ENCODE results near the gene FAH. TPM values are rescaled to one million over a fixed set of nuclear protein-coding genes. Genes with fewer than 3 reads are reported as not detected.

Gene FAH
- polyA plus RNA-seq, 4 donors = 26.3 to 81.5 (median 48.7) TPM

DNA sequence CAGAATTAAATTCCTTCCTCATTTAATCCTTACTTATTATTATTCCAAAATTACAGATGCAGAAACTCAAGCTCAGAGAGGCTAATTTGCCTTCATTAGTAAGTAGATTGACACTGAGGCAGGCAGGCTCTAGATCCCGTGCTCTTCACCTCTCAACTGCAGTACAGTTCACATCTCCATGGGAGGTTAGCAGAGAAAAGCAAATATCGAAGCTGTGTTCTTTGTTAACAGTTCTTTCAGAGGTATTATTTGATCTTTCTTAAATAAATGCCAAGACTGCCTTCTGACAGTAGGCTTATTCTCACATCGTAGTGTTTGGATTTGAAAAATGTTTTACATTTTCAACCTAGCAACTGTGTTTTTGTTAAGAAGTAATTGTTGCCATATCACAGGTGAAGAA lies 15.9 kb upstream of the FAH start:
- H3K36me3 ChIP-seq (ENCODE audit: control insufficient read depth in 3 of 3, insufficient read depth in 2 of 3, low read depth in 1 of 3, low read length in 3 of 3) = peaks cover 2 to 12% (median 11%) of the 10 kb centered on the region in 3 donors
- no peak for FAIRE-seq

GRCh38 chr15:80138961-80139360 lies 13.8 kb upstream of the FAH start:
- Histone ChIP-seq H3K4me3 (ENCODE audit: low read depth in 1 of 3, low read length in 3 of 3) (no peak overlapping the region), H3K4me1 (ENCODE audit: control insufficient read depth in 3 of 3, insufficient read depth in 2 of 3, low read depth in 1 of 3, low read length in 2 of 3) (no peaks in the 10 kb centered on the region), H3K9me3 (ENCODE audit: control insufficient read depth in 2 of 2, insufficient read depth in 1 of 2, low read depth in 1 of 2, low read length in 1 of 2) (no peaks in the 10 kb centered on the region), H3K36me3 (ENCODE audit: control insufficient read depth in 3 of 3, insufficient read depth in 2 of 3, low read depth in 1 of 3, low read length in 3 of 3) (peaks cover 2 to 8% (median 8%) of the 10 kb centered on the region in 3 donors), H3K27ac (ENCODE audit: low read depth in 1 of 3, low read length in 2 of 3) (no peak overlapping the region), H3K27me3 (ENCODE audit: control insufficient read depth in 3 of 3, insufficient read depth in 3 of 3, low read length in 3 of 3) (no peaks in the 10 kb centered on the region)
- 76 to 88% (median 87%) methylated on average over 3 of the region's 3 CpGs for WGBS, 3 donors
- FAIRE-seq (no peak), DNase-seq (no peak)

More for the DNA sequence above, 15.9 kb upstream of the FAH start:
- Histone ChIP-seq H3K4me1 (ENCODE audit: control insufficient read depth in 3 of 3, insufficient read depth in 2 of 3, low read depth in 1 of 3, low read length in 2 of 3) (no peaks in the 10 kb centered on the region), H3K9me3 (ENCODE audit: control insufficient read depth in 2 of 2, insufficient read depth in 1 of 2, low read depth in 1 of 2, low read length in 1 of 2) (no peaks in the 10 kb centered on the region), H3K27me3 (ENCODE audit: control insufficient read depth in 3 of 3, insufficient read depth in 3 of 3, low read length in 3 of 3) (no peaks in the 10 kb centered on the region), H3K27ac (ENCODE audit: low read depth in 1 of 3, low read length in 2 of 3) (no peak overlapping the region), H3K4me3 (ENCODE audit: low read depth in 1 of 3, low read length in 3 of 3) (no peak overlapping the region)
- DNase-seq = no peak
- 85 to 90% (median 88%) methylated on average over 3 of the region's 3 CpGs for WGBS, 3 donors

DNA sequence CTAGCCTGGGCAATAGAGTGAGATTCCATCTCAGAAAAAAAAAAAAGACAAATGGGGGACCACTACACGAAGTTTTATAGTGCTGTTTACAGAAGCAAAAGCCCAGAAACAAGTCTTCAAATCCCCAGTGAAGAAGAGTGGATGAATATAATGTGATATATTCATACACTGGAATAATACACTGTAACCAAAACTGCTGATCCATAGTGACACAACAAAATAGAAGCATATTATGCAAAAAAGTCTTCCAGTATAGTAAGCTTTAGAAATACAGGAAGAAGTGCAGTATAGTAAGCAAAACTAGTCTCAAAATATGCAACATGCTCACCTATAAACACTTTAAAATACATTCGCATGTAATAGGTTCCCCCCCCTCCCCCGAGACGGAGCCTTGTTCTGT lies 11.9 kb upstream of the FAH start:
- no peak for DNase-seq
- Histone ChIP-seq H3K27ac (ENCODE audit: low read depth in 1 of 3, low read length in 2 of 3) (no peak overlapping the region), H3K36me3 (ENCODE audit: control insufficient read depth in 3 of 3, insufficient read depth in 2 of 3, low read depth in 1 of 3, low read length in 3 of 3) (peaks cover under 1 to 2% (median 2%) of the 10 kb centered on the region in 3 donors), H3K27me3 (ENCODE audit: control insufficient read depth in 3 of 3, insufficient read depth in 3 of 3, low read length in 3 of 3) (no peaks in the 10 kb centered on the region), H3K4me1 (ENCODE audit: control insufficient read depth in 3 of 3, insufficient read depth in 2 of 3, low read depth in 1 of 3, low read length in 2 of 3) (no peaks in the 10 kb centered on the region), H3K4me3 (ENCODE audit: low read depth in 1 of 3, low read length in 3 of 3) (no peak overlapping the region), H3K9me3 (ENCODE audit: control insufficient read depth in 2 of 2, insufficient read depth in 1 of 2, low read depth in 1 of 2, low read length in 1 of 2) (no peaks in the 10 kb centered on the region)
- no peak for FAIRE-seq
- whole genome bisulfite sequencing, 3 donors = 89 to 93% (median 91%) methylated on average over 3 to 4 of the region's 4 CpGs

GRCh38 chr15:80141916-80142598 lies 10.7 kb upstream of the FAH start:
- peaks cover 0 to 2% (median 0%) of the 10 kb centered on the region in 3 donors for H3K36me3 ChIP-seq (ENCODE audit: control insufficient read depth in 3 of 3, insufficient read depth in 2 of 3, low read depth in 1 of 3, low read length in 3 of 3)
- FAIRE-seq (peak; percentile 39), DNase-seq (peak; percentile 19 to 82)
- H3K4me3 ChIP-seq (ENCODE audit: low read depth in 1 of 3, low read length in 3 of 3) = no peak overlapping the region
- no peaks in the 10 kb centered on the region for H3K4me1 ChIP-seq (ENCODE audit: control insufficient read depth in 3 of 3, insufficient read depth in 2 of 3, low read depth in 1 of 3, low read length in 2 of 3)
- no peak overlapping the region for H3K27ac ChIP-seq (ENCODE audit: low read depth in 1 of 3, low read length in 2 of 3)
- H3K27me3 ChIP-seq (ENCODE audit: control insufficient read depth in 3 of 3, insufficient read depth in 3 of 3, low read length in 3 of 3) = no peaks in the 10 kb centered on the region
- no peaks in the 10 kb centered on the region for H3K9me3 ChIP-seq (ENCODE audit: control insufficient read depth in 2 of 2, insufficient read depth in 1 of 2, low read depth in 1 of 2, low read length in 1 of 2)
- WGBS, 3 donors = 54 to 85% (median 65%) methylated on average over 5 of the region's 5 CpGs

GRCh38 chr15:80142646-80143045 lies 10.2 kb upstream of the FAH start:
- 79 to 90% (median 87%) methylated on average over 5 of the region's 5 CpGs for WGBS, 3 donors
- no peak overlapping the region for H3K27ac ChIP-seq (ENCODE audit: low read depth in 1 of 3, low read length in 2 of 3)
- H3K4me3 ChIP-seq (ENCODE audit: low read depth in 1 of 3, low read length in 3 of 3) = no peak overlapping the region
- H3K27me3 ChIP-seq (ENCODE audit: control insufficient read depth in 3 of 3, insufficient read depth in 3 of 3, low read length in 3 of 3) = no peaks in the 10 kb centered on the region
- no peaks in the 10 kb centered on the region for H3K4me1 ChIP-seq (ENCODE audit: control insufficient read depth in 3 of 3, insufficient read depth in 2 of 3, low read depth in 1 of 3, low read length in 2 of 3)
- peaks cover 0 to 2% (median 0%) of the 10 kb centered on the region in 3 donors for H3K36me3 ChIP-seq (ENCODE audit: control insufficient read depth in 3 of 3, insufficient read depth in 2 of 3, low read depth in 1 of 3, low read length in 3 of 3)
- H3K9me3 ChIP-seq (ENCODE audit: control insufficient read depth in 2 of 2, insufficient read depth in 1 of 2, low read depth in 1 of 2, low read length in 1 of 2) = no peaks in the 10 kb centered on the region
- DNase-seq (no peak), FAIRE-seq (no peak)

DNA sequence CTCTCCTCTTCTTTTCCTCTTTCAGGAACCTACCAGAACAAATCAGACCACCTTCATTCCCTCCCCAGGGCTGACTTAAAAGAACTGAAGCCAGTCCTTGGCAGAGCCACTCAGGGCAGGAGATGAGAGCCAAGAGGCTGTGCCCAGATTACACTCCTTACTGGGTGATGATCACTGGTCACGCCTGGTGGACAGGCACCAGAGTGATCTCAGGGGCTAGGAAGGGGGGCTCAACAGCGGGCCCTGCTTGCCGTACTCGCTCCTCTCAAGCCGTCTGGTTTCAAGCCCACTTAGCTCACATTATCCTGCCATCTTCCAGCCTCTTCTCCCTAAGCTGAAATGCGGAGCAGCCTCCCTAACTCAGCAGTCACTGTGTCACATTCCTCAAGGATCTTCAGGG lies 1.7 kb upstream of the FAH start:
- whole genome bisulfite sequencing, 3 donors = 80 to 89% (median 83%) methylated on average over 6 of the region's 6 CpGs
- no peak for DNase-seq
- Histone ChIP-seq H3K9me3 (ENCODE audit: control insufficient read depth in 2 of 2, insufficient read depth in 1 of 2, low read depth in 1 of 2, low read length in 1 of 2) (no peaks in the 10 kb centered on the region), H3K4me3 (ENCODE audit: low read depth in 1 of 3, low read length in 3 of 3) (no peak overlapping the region), H3K27ac (ENCODE audit: low read depth in 1 of 3, low read length in 2 of 3) (no peak overlapping the region), H3K36me3 (ENCODE audit: control insufficient read depth in 3 of 3, insufficient read depth in 2 of 3, low read depth in 1 of 3, low read length in 3 of 3) (no peaks in the 10 kb centered on the region), H3K4me1 (ENCODE audit: control insufficient read depth in 3 of 3, insufficient read depth in 2 of 3, low read depth in 1 of 3, low read length in 2 of 3) (peaks cover 7 to 21% (median 7%) of the 10 kb centered on the region in 3 donors), H3K27me3 (ENCODE audit: control insufficient read depth in 3 of 3, insufficient read depth in 3 of 3, low read length in 3 of 3) (no peaks in the 10 kb centered on the region)
- FAIRE-seq = no peak

GRCh38 chr15:80151576-80151975 lies 1.2 kb upstream of the FAH start:
- 40 to 64% (median 43%) methylated on average over 3 of the region's 3 CpGs for WGBS, 3 donors
- no peak for FAIRE-seq
- no peaks in the 10 kb centered on the region for H3K27me3 ChIP-seq (ENCODE audit: control insufficient read depth in 3 of 3, insufficient read depth in 3 of 3, low read length in 3 of 3)
- no peak for DNase-seq
- H3K4me1 ChIP-seq (ENCODE audit: control insufficient read depth in 3 of 3, insufficient read depth in 2 of 3, low read depth in 1 of 3, low read length in 2 of 3) = peaks cover 7 to 24% (median 7%) of the 10 kb centered on the region in 3 donors
- H3K9me3 ChIP-seq (ENCODE audit: control insufficient read depth in 2 of 2, insufficient read depth in 1 of 2, low read depth in 1 of 2, low read length in 1 of 2) = no peaks in the 10 kb centered on the region
- H3K27ac ChIP-seq (ENCODE audit: low read depth in 1 of 3, low read length in 2 of 3) = no peak overlapping the region
- H3K36me3 ChIP-seq (ENCODE audit: control insufficient read depth in 3 of 3, insufficient read depth in 2 of 3, low read depth in 1 of 3, low read length in 3 of 3) = no peaks in the 10 kb centered on the region
- no peak overlapping the region for H3K4me3 ChIP-seq (ENCODE audit: low read depth in 1 of 3, low read length in 3 of 3)

GRCh38 chr15:80152180-80152895 lies 461 bp upstream of the FAH start:
- Histone ChIP-seq H3K4me3 (ENCODE audit: low read depth in 1 of 3, low read length in 3 of 3) (peak overlapping the region; percentile 45 to 83 (median 62)), H3K4me1 (ENCODE audit: control insufficient read depth in 3 of 3, insufficient read depth in 2 of 3, low read depth in 1 of 3, low read length in 2 of 3) (peaks cover 7 to 24% (median 7%) of the 10 kb centered on the region in 3 donors), H3K27me3 (ENCODE audit: control insufficient read depth in 3 of 3, insufficient read depth in 3 of 3, low read length in 3 of 3) (no peaks in the 10 kb centered on the region), H3K36me3 (ENCODE audit: control insufficient read depth in 3 of 3, insufficient read depth in 2 of 3, low read depth in 1 of 3, low read length in 3 of 3) (peaks cover 0 to 7% (median 0%) of the 10 kb centered on the region in 3 donors), H3K9me3 (ENCODE audit: control insufficient read depth in 2 of 2, insufficient read depth in 1 of 2, low read depth in 1 of 2, low read length in 1 of 2) (no peaks in the 10 kb centered on the region), H3K27ac (ENCODE audit: low read depth in 1 of 3, low read length in 2 of 3) (peak overlapping the region in 2 of 3 donors; percentile 56 to 63)
- FAIRE-seq = no peak
- WGBS, 3 donors = 2 to 3% (median 2%) methylated on average over 20 to 41 of the region's 41 CpGs
- peak; percentile 93 to 97 for DNase-seq
